ENCODE data around the gene PMS1. TPM values are rescaled to one million over a fixed set of nuclear protein-coding genes. Genes with fewer than 3 reads are reported as not detected.
A peak's percentile ranks its signal among the peaks of the same experiment; 100 is the strongest.

Gene PMS1
- total RNA-seq, 1 donor from 2014 or later, result 47.3 TPM

DNA sequence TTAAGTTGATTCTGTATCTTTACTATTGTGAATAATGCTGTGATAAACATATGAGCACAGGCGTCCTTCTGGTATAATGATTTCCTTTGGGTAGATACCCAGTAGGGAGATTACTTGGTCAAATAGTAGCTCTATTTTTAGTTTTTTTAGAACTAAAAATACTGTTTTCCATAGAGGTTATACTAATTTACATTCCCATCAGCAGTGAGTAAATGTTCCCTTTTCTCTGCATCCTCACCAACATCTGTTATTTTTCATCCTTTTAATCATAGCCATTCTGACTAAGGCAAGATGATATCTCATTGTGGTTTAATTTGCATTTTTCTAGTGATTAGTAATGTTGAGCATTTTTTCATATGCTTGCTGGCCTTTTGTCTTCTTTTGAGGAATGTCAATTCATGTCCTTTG is 35.1 kb downstream of the PMS1 start:
- no peaks in the 10 kb centered on the region for H3K9me3 Mint-ChIP-seq
- H3K27me3 Mint-ChIP-seq, result no peaks in the 10 kb centered on the region
- no peak for DNase-seq (ENCODE audit: extremely low spot score, unreplicated experiment)
- no peak overlapping the region for H3K4me3 Mint-ChIP-seq
- TF ChIP-seq, protein P1, sequence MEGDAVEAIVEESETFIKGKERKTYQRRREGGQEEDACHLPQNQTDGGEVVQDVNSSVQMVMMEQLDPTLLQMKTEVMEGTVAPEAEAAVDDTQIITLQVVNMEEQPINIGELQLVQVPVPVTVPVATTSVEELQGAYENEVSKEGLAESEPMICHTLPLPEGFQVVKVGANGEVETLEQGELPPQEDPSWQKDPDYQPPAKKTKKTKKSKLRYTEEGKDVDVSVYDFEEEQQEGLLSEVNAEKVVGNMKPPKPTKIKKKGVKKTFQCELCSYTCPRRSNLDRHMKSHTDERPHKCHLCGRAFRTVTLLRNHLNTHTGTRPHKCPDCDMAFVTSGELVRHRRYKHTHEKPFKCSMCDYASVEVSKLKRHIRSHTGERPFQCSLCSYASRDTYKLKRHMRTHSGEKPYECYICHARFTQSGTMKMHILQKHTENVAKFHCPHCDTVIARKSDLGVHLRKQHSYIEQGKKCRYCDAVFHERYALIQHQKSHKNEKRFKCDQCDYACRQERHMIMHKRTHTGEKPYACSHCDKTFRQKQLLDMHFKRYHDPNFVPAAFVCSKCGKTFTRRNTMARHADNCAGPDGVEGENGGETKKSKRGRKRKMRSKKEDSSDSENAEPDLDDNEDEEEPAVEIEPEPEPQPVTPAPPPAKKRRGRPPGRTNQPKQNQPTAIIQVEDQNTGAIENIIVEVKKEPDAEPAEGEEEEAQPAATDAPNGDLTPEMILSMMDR (conservative IDR thresholded peaks at IDR 0.05), result no peak
- no peaks in the 10 kb centered on the region for H3K4me1 Mint-ChIP-seq (ENCODE audit: unreplicated experiment)
- H3K27ac Mint-ChIP-seq, result no peak overlapping the region
- H3K36me3 Mint-ChIP-seq, result peaks cover 18% of the 10 kb centered on the region

DNA sequence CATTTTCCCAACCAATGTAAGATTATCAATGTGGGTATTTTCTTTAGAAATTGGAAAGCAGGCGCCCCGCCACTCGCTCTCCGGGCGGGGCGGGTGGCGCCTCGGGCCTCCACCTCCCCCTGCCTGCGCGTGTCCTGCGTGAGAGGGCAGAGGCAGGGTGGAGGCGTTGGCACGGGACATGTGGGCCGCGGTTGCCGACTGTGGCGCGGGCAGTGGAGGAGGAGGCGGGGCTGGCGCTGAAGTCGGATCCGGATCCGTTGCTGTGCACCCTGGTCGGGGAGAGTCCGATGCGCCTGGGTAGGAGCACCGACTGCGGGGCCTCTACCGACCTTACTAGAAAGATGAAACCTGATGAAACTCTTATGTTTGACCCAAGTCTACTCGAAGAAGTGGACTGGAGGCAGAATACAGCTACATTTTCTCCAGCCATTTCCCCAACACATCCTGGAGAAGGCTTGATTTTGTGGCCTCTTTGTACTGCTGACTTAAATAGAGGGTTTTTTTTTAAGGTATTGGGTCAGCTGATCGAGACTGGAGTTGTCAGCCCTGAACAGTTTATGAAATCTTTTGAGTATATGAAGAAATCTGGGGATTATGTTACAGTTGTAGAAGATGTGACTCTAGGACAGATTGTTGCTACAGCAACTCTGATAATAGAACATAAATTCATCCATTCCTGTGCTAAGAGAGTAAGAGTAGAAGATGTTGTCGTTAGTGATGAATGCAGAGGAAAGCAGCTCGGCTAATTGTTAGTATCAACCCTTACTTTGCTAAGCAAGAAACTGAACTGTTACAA is 37.9 kb downstream of the PMS1 start:
- Mint-ChIP-seq H3K27me3 (no peaks in the 10 kb centered on the region), H3K4me1 (ENCODE audit: unreplicated experiment) (no peaks in the 10 kb centered on the region), H3K4me3 (no peak overlapping the region), H3K9me3 (no peaks in the 10 kb centered on the region), H3K36me3 (peaks cover 18% of the 10 kb centered on the region), H3K27ac (no peak overlapping the region)
- DNase-seq (ENCODE audit: extremely low spot score, unreplicated experiment), result no peak
- TF ChIP-seq, protein P1 (conservative IDR thresholded peaks at IDR 0.05), result no peak

DNA sequence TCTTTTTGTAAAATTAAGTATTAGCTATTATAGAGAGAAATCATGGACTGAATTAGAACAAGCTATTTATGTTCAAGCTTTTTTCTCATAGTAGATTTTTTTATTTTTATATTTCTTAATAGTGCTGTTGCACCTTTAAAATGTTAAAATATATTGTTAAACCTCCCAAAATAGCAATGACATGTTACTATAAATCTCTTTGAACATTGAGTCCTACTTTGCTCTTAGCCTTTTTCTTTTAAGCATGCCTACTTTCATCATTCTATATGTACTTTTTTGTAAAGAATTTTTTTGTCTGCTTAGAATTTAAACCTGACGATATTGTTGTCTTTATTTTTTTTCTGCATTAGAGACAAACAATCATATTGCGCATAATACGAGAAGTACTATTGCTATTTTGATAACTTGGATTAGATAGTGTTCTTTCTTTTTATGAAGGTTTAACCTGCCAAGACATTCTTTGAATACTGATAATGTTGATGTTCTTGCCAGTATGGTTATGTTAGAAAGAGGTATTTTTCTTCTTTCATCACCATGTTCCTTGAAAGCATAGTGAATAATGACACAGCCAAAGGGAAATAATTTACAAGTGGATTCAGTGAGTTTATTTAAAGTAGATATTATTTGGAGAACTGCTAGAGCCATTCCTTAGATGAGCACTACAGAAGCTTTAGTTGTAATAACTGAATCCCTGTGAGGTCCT is 40.6 kb downstream of the PMS1 start:
- H3K36me3 Mint-ChIP-seq, result peaks cover 17% of the 10 kb centered on the region
- H3K9me3 Mint-ChIP-seq, result no peaks in the 10 kb centered on the region
- DNase-seq (ENCODE audit: extremely low spot score, unreplicated experiment), result no peak
- no peak overlapping the region for H3K27ac Mint-ChIP-seq
- H3K27me3 Mint-ChIP-seq, result no peaks in the 10 kb centered on the region
- peaks cover 11% of the 10 kb centered on the region for H3K4me1 Mint-ChIP-seq (ENCODE audit: unreplicated experiment)
- TF ChIP-seq, protein P1 (conservative IDR thresholded peaks at IDR 0.05), result no peak
- H3K4me3 Mint-ChIP-seq, result no peak overlapping the region

DNA sequence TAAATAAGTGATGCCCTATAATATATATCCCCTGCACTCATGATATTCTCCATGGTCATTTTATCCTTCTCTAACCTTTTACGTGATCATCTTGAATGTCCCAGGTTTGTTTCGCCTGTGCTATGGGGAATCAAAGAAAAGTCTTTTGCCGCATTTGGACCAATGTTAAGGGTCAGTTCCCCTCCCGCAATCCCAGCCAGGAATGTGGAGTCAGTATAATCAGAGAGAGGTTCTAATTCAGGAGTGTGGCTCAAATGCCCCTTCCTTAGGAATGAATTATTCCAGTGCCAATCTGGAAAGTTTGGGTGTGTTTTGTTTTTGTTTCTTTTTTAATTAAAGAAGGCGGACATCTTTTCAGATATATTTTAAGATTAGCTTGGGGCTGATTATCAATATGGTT is 41.8 kb downstream of the PMS1 start:
- H3K4me3 Mint-ChIP-seq, result no peak overlapping the region
- no peaks in the 10 kb centered on the region for H3K27me3 Mint-ChIP-seq
- TF ChIP-seq, protein P1 (conservative IDR thresholded peaks at IDR 0.05), result no peak
- no peak for DNase-seq (ENCODE audit: extremely low spot score, unreplicated experiment)
- H3K4me1 Mint-ChIP-seq (ENCODE audit: unreplicated experiment), result peaks cover 17% of the 10 kb centered on the region
- no peaks in the 10 kb centered on the region for H3K9me3 Mint-ChIP-seq
- H3K27ac Mint-ChIP-seq, result no peak overlapping the region
- peaks cover 21% of the 10 kb centered on the region for H3K36me3 Mint-ChIP-seq

DNA sequence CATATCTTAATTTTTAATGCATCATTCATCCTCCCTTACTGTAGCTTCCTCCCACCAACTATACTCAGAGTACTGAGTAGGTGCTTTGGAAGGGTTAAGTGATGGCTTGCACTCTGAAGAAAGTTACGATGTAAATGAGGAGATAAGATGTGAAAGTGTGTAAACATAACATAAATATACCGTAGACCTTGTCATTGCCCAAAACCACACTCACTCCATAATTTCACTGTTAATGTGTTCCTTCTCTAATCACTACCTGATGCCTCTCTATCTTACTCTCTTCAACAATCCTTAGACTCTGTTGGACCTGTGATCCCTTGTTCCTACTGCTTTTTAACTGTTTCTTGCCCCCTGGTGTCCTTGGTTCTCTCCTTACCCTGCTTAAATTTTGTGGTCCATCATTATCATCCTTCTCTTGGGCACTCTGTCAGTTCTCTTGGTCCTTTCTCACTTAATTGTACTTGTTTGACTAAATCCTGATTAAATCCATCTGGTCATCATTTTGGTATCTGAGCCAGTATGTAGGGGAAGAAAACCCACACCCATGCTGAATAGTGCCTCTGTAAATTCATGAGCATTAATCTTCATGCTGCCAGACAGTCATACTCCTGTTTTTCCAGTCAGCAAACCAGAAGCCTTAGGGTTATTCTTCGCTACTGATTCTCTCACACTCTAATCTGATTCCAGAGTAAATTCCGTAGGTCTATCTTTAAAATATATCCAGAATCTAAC is 45.0 kb downstream of the PMS1 start:
- peak overlapping the region; percentile 42 for H3K27ac Mint-ChIP-seq
- DNase-seq (ENCODE audit: extremely low spot score, unreplicated experiment), result no peak

More for the DNA sequence above, 45.0 kb downstream of the PMS1 start:
- H3K27me3 Mint-ChIP-seq, result no peaks in the 10 kb centered on the region
- H3K9me3 Mint-ChIP-seq, result no peaks in the 10 kb centered on the region
- peak overlapping the region; percentile 13 for H3K4me3 Mint-ChIP-seq
- peaks cover 24% of the 10 kb centered on the region for H3K36me3 Mint-ChIP-seq
- TF ChIP-seq, protein P1 (conservative IDR thresholded peaks at IDR 0.05), result no peak
- peaks cover 17% of the 10 kb centered on the region for H3K4me1 Mint-ChIP-seq (ENCODE audit: unreplicated experiment)
